Esophagus (tissue), 2 donors: ENCODE data around the gene LDLRAD4. TPM values are rescaled to one million over a fixed set of nuclear protein-coding genes. Genes with fewer than 3 reads are reported as not detected.
"Not testable (repeated sequence)": the region's sequence is repeated elsewhere in the genome, so short reads cannot be mapped to it uniquely, and the experiment has no call there.

Experiments
- H3K27ac ChIP-seq, 2 donors: one replicate each; pipeline ENCODE4 v1.5.1; 2013; ENCODE audit warnings: low read depth in 2 of 2, mild to moderate bottlenecking in 2 of 2, inconsistent platforms in 1 of 2, low read length in 1 of 2, moderate library complexity in 1 of 2
- H3K27me3 ChIP-seq, 2 donors: one replicate each; pipeline ENCODE4 v1.6.1; 2013; ENCODE audit warnings: low read length in 2 of 2, control low read depth in 1 of 2, mild to moderate bottlenecking in 1 of 2; ENCODE audit not compliant: insufficient read depth in 2 of 2, control insufficient read depth in 1 of 2
- H3K36me3 ChIP-seq, 2 donors: one replicate each; pipeline ENCODE4 v1.6.1; 2013; ENCODE audit warnings: low read length in 1 of 2; ENCODE audit not compliant: control insufficient read depth in 2 of 2, insufficient read depth in 2 of 2
- H3K4me1 ChIP-seq, 2 donors: one replicate each; pipeline ENCODE4 v1.6.1; 2013; ENCODE audit warnings: low read length in 1 of 2; ENCODE audit not compliant: control insufficient read depth in 2 of 2, insufficient read depth in 2 of 2
- H3K4me3 ChIP-seq, 2 donors: one replicate each; pipeline ENCODE4 v1.5.1; 2013; ENCODE audit warnings: low read length in 2 of 2, mild to moderate bottlenecking in 2 of 2, low read depth in 1 of 2, moderate library complexity in 1 of 2
- H3K9me3 ChIP-seq, 2 donors: one replicate each; pipeline ENCODE4 v1.6.1; 2013; ENCODE audit warnings: mild to moderate bottlenecking in 2 of 2, low read depth in 1 of 2, low read length in 1 of 2, moderate library complexity in 1 of 2; ENCODE audit not compliant: control insufficient read depth in 2 of 2, insufficient read depth in 1 of 2
- WGBS, 2 donors: extraction: QIAGEN DNeasy Blood & Tissue Kit; methylation state at CpG; one replicate each; pipeline ENCODE4 v1.1.7; 2013; 5-methylcytosine and 5-hydroxymethylcytosine counted together
- polyA plus RNA-seq, 2 donors: library from polyadenylated mRNA; stranded (reverse); fragments of 200-250 nt; gene quantifications; one replicate each; pipeline ENCODE4 v1.2.3, GENCODE V29; 2013
- donor health status: healthy with polysubstance abuse.
- donor health status: Bipolar disorder and iron deficiency.

LDLRAD4 gene
- polyA plus RNA-seq, 2 donors = 0.79 to 0.99 TPM

DNA sequence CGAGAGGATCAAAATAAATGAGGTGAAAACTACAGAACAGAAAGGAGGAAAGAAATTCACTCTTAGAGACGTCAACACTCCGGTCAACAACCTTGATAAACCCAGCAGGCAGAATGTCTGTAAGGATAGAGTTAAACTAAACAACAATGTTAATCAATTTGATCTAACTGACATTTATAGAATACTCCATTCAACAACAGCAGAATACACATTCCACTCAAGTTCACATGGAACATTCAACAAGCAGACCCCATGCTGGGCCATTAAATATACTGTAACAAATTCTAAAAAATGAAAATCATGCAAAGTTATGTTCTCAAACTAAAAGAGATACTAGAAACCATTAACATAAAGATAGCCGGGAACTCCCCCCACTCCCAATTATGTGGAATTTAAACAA lies 466.0 kb downstream of the LDLRAD4 start:
- Histone ChIP-seq H3K4me1 (no peaks in the 10 kb centered on the region), H3K4me3 (no peak overlapping the region), H3K9me3 (no peaks in the 10 kb centered on the region), H3K27ac (no peak overlapping the region), H3K36me3 (peaks cover 2 to 4% of the 10 kb centered on the region in 2 donors), H3K27me3 (no peaks in the 10 kb centered on the region)
- WGBS, 2 donors = 91 to 92% methylated on average over 4 of the region's 4 CpGs

DNA sequence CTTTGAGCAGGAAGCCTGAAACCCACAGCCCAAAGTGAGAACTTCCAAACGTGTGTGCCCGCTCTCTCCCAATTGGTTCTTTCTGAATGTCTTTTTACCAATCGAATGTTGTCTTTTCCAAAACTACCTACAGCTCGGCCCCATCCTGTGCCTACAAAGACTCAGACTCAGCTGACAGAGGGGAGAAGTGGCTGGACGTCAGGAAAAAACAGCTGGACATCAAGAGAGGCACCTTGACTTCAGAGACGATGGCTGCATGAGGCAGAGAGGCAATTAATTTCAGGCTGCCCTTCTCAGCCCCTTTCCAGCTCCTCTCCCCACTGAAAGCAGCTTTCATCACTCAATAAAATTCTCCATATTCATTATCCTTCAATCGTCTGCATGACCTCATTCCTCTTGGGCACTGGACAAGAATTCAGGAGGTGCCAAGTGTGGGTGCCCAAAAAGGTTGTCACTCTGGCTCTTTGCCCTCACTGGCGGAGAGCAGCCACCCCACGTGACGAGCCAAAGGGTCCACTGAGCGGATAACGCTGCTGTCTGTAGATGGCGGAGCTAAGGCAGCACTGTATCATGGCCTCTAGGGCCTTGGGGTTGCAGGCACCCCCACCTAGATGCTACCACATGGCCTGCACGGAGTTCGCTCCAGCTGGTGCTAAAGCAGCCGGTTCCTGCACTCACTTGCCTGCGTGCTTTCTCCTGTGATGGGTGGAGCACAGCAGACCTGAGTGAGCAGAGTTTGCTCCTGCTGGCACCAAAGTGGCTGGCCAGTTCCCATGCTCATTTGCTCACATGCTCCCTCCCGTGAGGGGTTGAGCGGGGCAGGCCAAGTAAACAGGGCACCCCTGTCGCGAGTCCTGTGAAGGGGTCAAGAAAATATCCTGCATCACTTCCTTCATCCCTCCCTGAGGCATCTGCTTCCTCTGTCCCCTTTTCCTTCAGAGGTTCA lies 469.9 kb downstream of the LDLRAD4 start:
- Histone ChIP-seq H3K36me3 (peaks cover 0 to 2% of the 10 kb centered on the region in 2 donors), H3K4me3 (no peak overlapping the region), H3K27ac (no peak overlapping the region), H3K27me3 (no peaks in the 10 kb centered on the region), H3K4me1 (no peaks in the 10 kb centered on the region), H3K9me3 (no peaks in the 10 kb centered on the region)
- WGBS, 2 donors = 87 to 94% methylated on average over 21 of the region's 21 CpGs

DNA sequence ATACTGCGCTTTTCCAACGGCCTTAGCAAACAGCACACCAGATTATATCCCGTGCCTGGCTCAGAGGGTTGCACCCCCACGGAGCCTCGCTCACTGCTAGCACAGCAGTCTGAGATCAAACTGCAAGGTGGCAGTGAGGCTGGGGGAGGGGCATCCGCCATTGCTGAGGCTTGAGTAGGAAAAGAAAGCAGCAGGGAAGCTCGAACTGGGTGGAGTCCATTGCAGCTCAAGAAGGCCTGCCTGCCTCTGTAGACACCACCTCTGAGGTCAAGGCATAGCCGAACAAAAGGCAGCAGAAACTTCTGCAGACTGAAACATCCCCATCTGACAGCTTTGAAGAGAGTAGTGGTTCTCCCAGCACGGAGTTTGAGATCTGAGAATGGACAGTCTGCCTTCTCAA lies 471.5 kb downstream of the LDLRAD4 start:
- H3K27me3 ChIP-seq, H3K4me3 ChIP-seq, H3K27ac ChIP-seq, H3K36me3 ChIP-seq, H3K9me3 ChIP-seq, H3K4me1 ChIP-seq: not testable (repeated sequence)
- WGBS, 2 donors = 96 to 97% methylated on average over 9 of the region's 9 CpGs

DNA sequence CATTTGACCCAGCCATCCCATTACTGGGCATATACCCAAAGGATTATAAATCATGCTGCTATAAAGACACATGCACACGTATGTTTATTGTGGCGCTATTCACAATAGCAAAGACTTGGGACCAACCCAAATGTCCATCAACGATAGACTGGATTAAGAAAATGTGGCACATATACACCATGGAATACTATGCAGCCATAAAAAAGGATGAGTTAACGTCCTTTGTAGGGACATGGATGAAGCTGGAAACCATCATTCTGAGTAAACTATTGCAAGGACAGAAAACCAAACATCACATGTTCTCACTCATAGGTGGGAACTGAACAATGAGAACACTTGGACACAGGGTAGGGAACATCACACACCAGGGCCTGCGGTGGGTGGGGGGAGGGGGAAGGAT lies 476.8 kb downstream of the LDLRAD4 start:
- H3K4me3 ChIP-seq, H3K27ac ChIP-seq, H3K9me3 ChIP-seq, H3K36me3 ChIP-seq, H3K27me3 ChIP-seq, H3K4me1 ChIP-seq: not testable (repeated sequence)
- WGBS, 2 donors = 78 to 87% methylated on average over 5 of the region's 5 CpGs

DNA sequence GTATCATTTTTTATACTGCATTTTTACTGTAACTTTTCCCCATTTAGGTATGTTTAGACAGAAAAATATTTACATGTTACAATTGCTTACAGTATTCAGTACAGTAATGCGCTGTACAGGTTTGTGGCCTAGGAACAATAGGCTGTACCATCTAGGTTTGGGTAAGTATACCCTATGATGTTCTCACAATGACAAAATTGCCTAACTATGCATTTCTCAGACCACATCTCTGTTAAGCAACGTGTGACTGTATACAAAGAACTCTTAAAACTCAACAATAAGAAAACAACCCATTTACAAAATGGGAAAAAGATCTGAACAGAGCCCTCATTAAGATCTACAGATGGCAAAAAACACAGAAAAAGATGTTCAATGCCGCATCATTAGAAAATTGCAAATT lies 478.4 kb downstream of the LDLRAD4 start:
- 91 to 94% methylated on average over 3 of the region's 3 CpGs for WGBS, 2 donors
- peaks cover 0 to 4% of the 10 kb centered on the region in 2 donors for H3K9me3 ChIP-seq
- H3K4me3 ChIP-seq = no peak overlapping the region
- H3K36me3 ChIP-seq = no peaks in the 10 kb centered on the region
- H3K4me1 ChIP-seq = no peaks in the 10 kb centered on the region
- H3K27me3 ChIP-seq = no peaks in the 10 kb centered on the region
- H3K27ac ChIP-seq = no peak overlapping the region

DNA sequence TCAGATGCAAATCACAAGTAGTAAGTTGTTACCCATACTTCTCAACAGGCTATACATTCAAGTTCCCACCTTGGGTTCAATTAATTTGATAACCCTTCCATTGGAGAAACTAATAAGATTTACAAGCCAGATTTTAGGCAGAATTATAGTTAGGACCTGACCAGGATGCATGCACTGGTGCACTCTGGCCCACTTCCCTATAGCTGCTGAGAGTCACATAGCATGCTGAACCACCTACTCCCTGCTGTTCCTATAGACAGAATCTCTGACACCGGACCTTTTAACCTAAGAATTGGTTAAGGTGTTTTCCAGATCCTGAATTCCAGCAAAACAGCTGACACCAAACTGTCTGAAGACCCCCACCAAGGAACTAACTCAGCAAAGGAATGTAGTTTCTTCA lies 481.6 kb downstream of the LDLRAD4 start:
- Histone ChIP-seq H3K4me3 (no peak overlapping the region), H3K9me3 (peaks cover 2 to 4% of the 10 kb centered on the region in 2 donors), H3K27me3 (no peaks in the 10 kb centered on the region), H3K36me3 (no peaks in the 10 kb centered on the region), H3K4me1 (no peaks in the 10 kb centered on the region), H3K27ac (no peak overlapping the region)
- 93 to 100% methylated on average over 1 of the region's 1 CpG for WGBS, 2 donors

Other genes starting within 250 kb of the LDLRAD4 start
- 1 to 10 TPM; 6.6 to 6.8 TPM for gene CEP192, start 227.4 kb upstream of the LDLRAD4 start, polyA plus RNA-seq